GM20000 (cell line): Measurements from ENCODE around the gene FCAMR.

Experiments
- DNase-seq: peaks from one replicate; pipeline ENCODE4 v3.0.0; 2012; ENCODE audit warnings: low spot score
- CTCF ChIP-seq: IDR thresholded peaks from 2 replicates; pipeline ENCODE4 v1.5.1; 2012; ENCODE audit warnings: mild to moderate bottlenecking, control low read depth; ENCODE audit errors: extremely low read depth, missing control alignments

The FCAMR gene

GRCh38 chr1:206923009-206923960 lies 47.0 kb downstream of the FCAMR start:
- no peak for TF ChIP-seq CTCF
- peak; percentile 76 for DNase-seq

GRCh38 chr1:206922524-206922923 lies 47.7 kb downstream of the FCAMR start:
- TF ChIP-seq CTCF, result no peak
- DNase-seq, result no peak

- peak; percentile 54 for DNase-seq
- no peak for TF ChIP-seq CTCF
Measured at GRCh38 chr1:206921772-206922265, 48.4 kb downstream of the FCAMR start, which contains the start of gene FCMR. FCMR (minus strand) TSS chr1:206921941; CDS start chr1:206921854, 87 bp downstream.

GRCh38 chr1:206918076-206918475 lies 52.2 kb downstream of the FCAMR start:
- DNase-seq, result no peak
- TF ChIP-seq CTCF, result no peak

- TF ChIP-seq CTCF, result no peak
- no peak for DNase-seq
Measured at GRCh38 chr1:206916000-206916709, 54.1 kb downstream of the FCAMR start.

GRCh38 chr1:206915030-206915735 lies 55.1 kb downstream of the FCAMR start:
- no peak for DNase-seq
- no peak for TF ChIP-seq CTCF
